GM19025 (cell line): ENCODE results near the gene C11orf21.
"Not testable (repeated sequence)": the region's sequence is repeated elsewhere in the genome, so short reads cannot be mapped to it uniquely, and the experiment has no call there.

ENCODE experiments used
- ATAC-seq: cut with Tn5 transposase; IDR thresholded peaks from one replicate; pipeline ENCODE4 v1.9.1; 2021; ENCODE audit warnings: mild to moderate bottlenecking, low read depth, moderate library complexity; ENCODE audit not compliant: unreplicated experiment

The C11orf21 gene

DNA sequence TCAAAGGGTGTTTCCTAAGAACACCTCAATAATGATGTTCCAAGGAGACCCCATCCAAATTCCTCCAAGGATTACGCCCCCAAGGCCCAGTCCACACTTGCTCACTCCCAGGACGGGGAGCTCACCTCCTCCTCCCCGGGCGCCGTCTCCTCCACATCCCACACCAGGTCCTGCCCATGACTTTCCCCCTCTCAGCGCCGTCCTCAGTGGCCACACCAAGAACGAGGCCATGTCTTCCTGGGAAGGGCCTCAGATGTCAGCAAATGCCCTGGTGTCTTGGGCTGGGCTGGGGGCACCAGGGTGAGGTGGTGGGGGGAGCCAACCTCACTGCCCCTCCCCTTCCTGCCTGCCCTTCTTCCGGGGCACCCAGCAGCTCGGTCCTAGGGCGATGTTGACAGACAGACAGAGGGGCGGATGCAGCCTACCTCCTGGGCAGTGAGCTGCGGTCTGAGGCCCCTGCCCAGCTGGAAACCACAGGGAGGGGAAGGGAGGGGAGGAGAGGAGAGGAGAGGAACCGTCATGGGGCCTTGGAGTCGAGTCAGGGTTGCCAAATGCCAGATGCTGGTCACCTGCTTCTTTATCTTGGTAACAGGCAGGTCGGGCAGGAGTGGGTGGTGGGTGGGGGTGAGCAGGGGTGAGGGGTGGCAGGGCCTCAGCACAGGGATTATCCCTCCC, at the start of gene C11orf21, which contains the start of gene TSPAN32:
TSS of gene C11orf21 (minus strand) at position 288 of the 675 bp plus-strand sequence. CDS start at position 178, 110 bp downstream.
TSS of gene TSPAN32 (plus strand) at position 383 of the 675 bp plus-strand sequence. CDS start at position 520, 137 bp downstream.
- ATAC-seq, result peak; percentile 74

- no peak for ATAC-seq
These were observed 47.3 kb upstream of the C11orf21 start for GRCh38 chr11:2348986-2349385.

DNA sequence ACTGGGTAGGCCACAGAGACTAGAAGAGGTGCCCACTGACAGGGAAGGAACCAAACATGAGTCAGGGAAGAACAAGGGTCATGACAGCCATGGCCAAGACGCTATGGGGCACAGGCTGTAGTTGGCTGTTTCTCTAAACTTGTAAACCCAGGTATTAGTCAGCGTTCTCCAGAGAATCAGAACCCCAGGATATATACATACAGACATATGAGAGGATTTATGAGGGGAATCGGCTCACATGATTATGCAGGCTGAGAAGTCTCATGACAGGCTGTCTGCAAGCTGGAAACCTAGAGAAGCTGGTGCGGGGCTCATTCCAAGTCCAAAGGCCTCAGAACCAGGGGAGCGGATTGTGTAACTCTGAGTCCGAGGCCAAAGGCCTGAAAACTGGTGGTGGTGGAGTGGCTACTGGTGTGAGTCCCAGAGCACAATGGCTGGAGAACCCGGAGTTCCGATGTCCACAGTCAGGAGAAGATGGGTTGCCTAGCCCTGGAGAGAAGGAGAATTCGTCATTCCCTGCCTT, 45.7 kb upstream of the C11orf21 start:
- no peak for ATAC-seq

GRCh38 chr11:2346586-2347307, 45.0 kb upstream of the C11orf21 start:
- ATAC-seq, result no peak

DNA sequence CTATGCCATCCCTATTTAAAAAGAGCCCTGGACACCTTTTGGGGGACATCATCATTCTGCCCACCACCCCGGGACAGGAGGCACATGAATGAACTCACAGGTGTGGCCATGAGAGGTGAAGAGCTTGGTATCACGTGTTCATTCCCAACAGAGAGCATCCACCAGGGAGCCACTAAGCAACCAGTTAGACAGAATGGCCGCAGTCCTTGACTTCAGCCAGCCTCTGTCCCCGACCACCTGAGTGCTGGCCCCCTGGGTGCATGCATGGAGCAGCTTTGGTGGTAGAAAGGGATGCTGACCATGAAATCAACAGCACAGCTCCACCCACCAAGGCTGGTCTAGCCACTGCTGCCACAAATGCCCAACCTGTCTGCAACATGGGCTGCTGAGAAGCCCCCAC, 44.3 kb upstream of the C11orf21 start:
- ATAC-seq, result no peak

- no peak for ATAC-seq
These were observed 43.3 kb upstream of the C11orf21 start for GRCh38 chr11:2345050-2345449.

DNA sequence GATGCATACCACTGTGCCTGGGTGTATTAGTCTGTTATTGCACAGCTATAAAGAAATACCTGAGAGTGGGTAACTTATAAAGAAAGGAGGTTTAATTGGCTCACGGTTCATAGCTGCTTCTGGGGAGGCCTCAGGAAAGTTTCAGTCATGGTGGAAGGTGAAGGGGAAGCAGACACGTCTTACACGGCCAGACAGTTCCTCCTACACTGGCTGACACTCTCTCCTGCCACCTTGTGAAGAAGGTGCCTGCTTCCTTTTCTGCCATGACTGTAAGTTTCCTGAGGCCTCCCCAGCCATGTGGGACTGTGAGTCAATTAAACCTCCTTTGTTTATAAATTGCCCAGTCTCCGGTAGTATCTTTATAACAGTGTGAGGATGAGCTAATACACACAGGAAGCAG, 41.8 kb upstream of the C11orf21 start:
- ATAC-seq, result no peak

DNA sequence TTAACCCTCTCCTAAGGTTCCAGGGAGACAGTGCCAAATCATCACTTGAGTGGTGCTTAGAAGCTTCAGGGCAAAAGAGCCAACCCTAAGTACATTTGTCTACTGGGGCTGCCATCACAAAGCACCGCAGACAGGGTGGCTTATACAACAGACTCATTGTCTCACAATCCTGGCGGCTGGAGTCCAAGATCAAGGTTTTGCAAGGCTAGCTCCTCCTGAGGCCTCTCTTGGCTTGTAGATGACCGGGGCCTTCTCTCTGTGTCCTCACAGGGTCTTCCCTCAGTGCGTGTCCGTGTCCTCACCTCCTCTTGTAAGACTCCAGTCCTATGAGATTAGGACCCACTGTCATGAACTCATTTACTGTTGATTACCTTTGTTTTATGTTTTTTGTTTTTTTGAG, 41.3 kb upstream of the C11orf21 start:
- no peak for ATAC-seq

DNA sequence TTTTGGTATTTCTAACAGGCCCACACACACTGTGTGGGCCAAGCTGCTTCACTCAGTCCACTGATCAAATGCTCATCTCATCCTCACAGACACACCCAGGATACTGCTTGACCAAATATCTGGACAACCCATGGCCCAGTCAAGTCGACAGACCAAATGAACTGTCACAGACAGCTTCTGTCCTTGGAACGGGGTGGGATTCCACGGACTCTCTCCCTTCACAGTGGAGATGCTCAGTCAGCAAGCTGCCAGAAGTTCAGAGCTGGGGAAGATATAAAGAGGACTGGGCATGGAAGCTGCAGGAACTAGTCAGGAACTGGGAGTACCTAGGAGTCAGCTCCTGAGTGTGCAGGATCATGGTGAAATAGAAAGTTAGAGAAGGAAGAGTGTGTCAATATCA, 40.8 kb upstream of the C11orf21 start:
- ATAC-seq, result no peak

DNA sequence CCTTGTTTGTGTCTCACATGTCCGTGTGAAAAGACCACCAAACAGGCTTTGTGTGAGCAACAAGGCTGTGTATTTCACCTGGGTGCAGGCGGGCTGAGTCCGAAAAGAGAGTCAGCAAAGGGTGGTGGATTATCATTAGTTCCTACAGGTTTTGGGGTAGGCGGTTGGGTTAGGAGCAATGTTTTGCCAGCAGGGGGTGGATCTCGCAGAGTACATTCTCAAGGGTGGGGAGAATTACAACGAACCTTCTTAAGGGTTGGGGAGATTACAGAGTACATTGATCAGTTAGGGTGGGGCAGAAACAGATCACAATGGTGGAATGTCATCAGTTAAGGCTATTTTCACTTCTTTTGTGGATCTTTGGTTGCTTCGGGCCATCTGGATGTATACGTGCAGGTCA, 37.0 kb upstream of the C11orf21 start:
- not testable (repeated sequence) for ATAC-seq

DNA sequence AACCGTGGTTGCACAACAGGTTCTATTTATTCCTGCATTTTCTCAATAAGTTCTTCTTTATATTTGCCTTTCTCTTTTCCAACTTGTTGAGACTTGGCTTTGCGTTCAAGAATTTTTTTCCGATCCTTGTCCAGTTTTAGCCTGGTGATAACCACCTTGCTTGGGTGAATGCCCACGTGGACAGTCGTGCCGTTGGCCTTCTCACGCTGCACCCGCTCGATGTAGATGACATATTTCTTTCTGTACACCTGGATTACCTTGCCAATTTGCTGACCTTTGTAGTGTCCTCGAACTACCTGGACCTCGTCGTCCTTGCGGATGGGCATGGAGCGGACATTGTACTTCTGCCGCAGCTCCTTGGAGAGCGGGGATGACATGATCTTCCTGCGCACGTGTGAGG, 33.6 kb upstream of the C11orf21 start:
- ATAC-seq, result not testable (repeated sequence)

DNA sequence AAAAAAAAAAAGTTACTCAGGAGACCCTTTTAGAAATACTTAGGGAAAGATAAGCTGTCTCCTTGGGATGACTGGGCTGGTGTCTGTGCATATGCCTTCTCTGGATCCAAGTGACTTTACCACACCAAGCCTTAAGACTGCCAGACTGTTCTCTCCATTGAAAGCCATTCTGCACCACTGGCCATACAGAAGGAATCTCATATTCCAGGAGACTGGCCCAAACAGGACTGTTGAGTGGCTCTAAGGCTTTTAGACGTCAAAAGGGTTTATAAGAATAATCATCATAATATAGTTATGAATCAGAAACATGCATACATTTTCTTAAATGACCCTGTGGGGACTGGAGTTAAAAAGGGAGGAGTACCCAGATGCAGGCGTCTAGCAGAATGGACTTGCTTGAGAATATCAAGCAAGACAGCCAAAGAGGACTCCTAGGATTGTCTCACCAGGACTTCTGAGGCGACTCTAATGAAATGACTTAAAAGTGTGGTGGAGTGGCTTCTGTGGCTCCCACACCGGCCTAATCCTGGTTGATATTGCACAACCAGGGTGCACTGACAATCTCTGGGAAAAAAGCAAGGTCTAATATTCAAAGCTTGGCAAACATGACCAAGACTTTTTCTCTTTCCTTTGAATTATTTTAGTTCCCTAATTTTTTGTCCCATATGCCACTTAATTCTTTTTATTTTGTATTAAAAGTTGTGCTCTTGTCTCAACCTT, 31.9 kb upstream of the C11orf21 start:
- not testable (repeated sequence) for ATAC-seq

DNA sequence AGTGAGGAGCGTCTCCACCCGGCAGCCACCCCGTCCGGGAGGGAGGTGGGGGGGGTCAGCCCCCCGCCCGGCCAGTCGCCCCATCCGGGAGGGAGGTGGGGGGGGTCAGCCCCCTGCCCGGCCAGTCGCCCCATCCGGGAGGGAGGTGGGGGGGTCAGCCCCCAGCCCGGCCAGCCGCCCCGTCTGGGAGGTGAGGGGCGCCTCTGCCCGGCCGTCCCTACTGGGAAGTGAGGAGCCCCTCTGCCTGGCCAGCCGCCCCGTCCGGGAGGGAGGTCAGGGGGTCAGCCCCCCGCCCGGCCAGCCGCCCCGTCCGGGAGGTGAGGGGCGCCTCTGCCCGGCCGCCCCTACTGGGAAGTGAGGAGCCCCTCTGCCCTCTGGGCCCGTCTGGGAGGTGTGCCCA, 30.9 kb upstream of the C11orf21 start:
- ATAC-seq, result not testable (repeated sequence)

DNA sequence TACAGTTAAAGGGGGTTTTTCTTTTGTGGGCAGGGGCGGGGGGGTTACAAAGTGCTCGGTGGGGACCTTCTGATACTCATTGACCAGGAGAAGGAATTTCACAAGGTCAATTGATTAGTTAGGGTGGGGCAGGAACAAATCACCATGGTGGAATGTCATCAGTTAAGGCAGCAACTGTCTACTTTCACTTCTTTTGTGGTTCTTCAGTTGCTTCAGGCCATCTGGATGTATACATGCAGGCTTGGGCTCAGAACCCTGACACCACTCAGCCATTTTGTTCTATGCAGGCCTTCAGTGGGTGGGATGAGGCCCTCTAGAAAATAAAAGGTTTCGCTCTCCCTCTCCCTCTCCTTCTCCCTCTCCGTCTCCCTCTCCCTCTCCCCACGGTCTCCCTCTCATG, 29.7 kb upstream of the C11orf21 start:
- ATAC-seq, result no peak

- no peak for ATAC-seq
These were observed 29.0 kb upstream of the C11orf21 start for GRCh38 chr11:2330696-2331095.

GRCh38 chr11:2329551-2329950, 27.8 kb upstream of the C11orf21 start:
- no peak for ATAC-seq

GRCh38 chr11:2328656-2329354, 27.1 kb upstream of the C11orf21 start:
- no peak for ATAC-seq

DNA sequence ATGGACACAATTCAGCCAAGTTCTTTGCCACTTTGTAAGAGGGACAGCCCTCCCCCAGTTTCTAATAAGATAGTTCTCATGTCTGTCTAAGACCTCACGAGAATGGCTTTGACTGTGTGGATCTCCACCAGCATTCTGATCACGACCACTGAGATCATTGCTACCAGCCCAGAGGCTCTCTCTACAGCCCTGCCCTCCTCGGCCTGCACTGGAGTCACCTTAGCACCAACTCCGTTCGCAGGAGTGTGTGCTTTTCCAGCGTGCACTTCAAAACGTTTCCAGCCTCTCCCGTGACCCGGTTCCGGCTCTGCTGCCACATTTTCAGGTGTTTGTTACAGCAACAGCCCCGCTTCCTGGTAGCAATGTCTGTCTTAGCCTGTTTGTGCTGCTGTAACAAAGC, 26.3 kb upstream of the C11orf21 start:
- no peak for ATAC-seq

GRCh38 chr11:2327032-2327431, 25.3 kb upstream of the C11orf21 start:
- ATAC-seq, result no peak

DNA sequence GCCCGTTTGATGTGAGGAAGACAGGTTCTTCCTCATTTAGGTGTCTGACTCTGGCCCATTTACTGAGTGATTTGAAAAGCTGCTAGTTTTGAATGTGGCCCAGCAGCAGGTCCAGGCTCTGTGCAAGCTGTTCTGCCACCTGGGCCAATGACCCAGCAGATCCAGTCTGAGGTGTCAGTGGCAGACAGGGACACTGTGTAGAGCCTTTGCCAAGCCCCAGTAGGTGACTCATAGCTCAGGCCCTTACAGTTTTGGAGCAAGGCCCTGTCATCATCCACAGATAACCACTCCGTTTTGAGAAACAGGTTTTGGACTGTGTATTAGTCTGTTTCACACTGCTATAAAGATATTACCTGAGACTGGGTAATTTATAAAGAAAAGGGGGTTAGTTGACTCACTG, 24.0 kb upstream of the C11orf21 start:
- no peak for ATAC-seq
